Activated CD8-positive, alpha-beta memory T cell treated with anti-CD3 and anti-CD28 coated beads for 24 hours (primary cell): ENCODE measurements around the gene HEATR5B.
"Not testable (repeated sequence)": the region's sequence is repeated elsewhere in the genome, so short reads cannot be mapped to it uniquely, and the experiment has no call there.

Experiments used
- DNase-seq: peaks from one replicate; pipeline ENCODE4 v3.0.0-alpha.2; 2020

The HEATR5B gene

GRCh38 chr2:37061013-37061711 is 23.0 kb downstream of the HEATR5B start:
- no peak for DNase-seq

- no peak for DNase-seq
Measured at GRCh38 chr2:37060446-37060845, 23.7 kb downstream of the HEATR5B start.

- no peak for DNase-seq
Measured at GRCh38 chr2:37059841-37060240, 24.3 kb downstream of the HEATR5B start.

GRCh38 chr2:37052600-37053332 is 31.4 kb downstream of the HEATR5B start:
- DNase-seq: no peak

GRCh38 chr2:37039580-37039979 is 44.6 kb downstream of the HEATR5B start:
- DNase-seq: no peak

GRCh38 chr2:37037771-37038170 is 46.4 kb downstream of the HEATR5B start:
- DNase-seq: no peak

GRCh38 chr2:37029758-37030157 is 54.4 kb downstream of the HEATR5B start:
- DNase-seq: no peak

GRCh38 chr2:37026050-37026449 is 58.1 kb downstream of the HEATR5B start:
- DNase-seq: no peak

- no peak for DNase-seq
Measured at GRCh38 chr2:37020887-37021796, 63.0 kb downstream of the HEATR5B start.

- DNase-seq: no peak
Measured at GRCh38 chr2:37020212-37020886, 63.8 kb downstream of the HEATR5B start.

GRCh38 chr2:37013315-37013641 is 70.9 kb downstream of the HEATR5B start:
- no peak for DNase-seq

GRCh38 chr2:37011130-37011529 is 73.0 kb downstream of the HEATR5B start:
- DNase-seq: no peak

GRCh38 chr2:37005118-37005868 is 78.9 kb downstream of the HEATR5B start:
- DNase-seq: no peak

GRCh38 chr2:37000988-37001556 is 83.1 kb downstream of the HEATR5B start:
- DNase-seq: no peak

- no peak for DNase-seq
Measured at GRCh38 chr2:37000318-37000717, 83.9 kb downstream of the HEATR5B start.

GRCh38 chr2:36999416-36999815 is 84.8 kb downstream of the HEATR5B start:
- DNase-seq: not testable (repeated sequence)

GRCh38 chr2:36993841-36994620 is 90.1 kb downstream of the HEATR5B start:
- no peak for DNase-seq

GRCh38 chr2:36988008-36988407 is 96.2 kb downstream of the HEATR5B start:
- DNase-seq: no peak

- DNase-seq: no peak
Measured at GRCh38 chr2:36982467-36982866, 101.7 kb downstream of the HEATR5B start.

GRCh38 chr2:36981911-36982310 is 102.3 kb downstream of the HEATR5B start:
- DNase-seq: no peak

- DNase-seq: not testable (repeated sequence)
Measured at GRCh38 chr2:36979007-36979406, 105.2 kb downstream of the HEATR5B start.
